HepG2 (cell line): ENCODE measurements around the gene HTRA3.

Source experiments
- AHDC1 ChIP-seq: sonication (generic); formaldehyde crosslinking; IDR thresholded peaks from 2 replicates; pipeline ENCODE4 v1.5.1; 2020; ENCODE audit warnings: mild to moderate bottlenecking, missing genetic modification reagents, borderline replicate concordance
- MIER3 ChIP-seq: IDR thresholded peaks from 2 replicates; pipeline ENCODE4 v1.6.1; 2016; ENCODE audit warnings: missing compliant biosample characterization, borderline replicate concordance
- NAIF1 ChIP-seq: sonication (generic); formaldehyde crosslinking; IDR thresholded peaks from 2 replicates; pipeline ENCODE4 v1.5.0; 2020; ENCODE audit warnings: mild to moderate bottlenecking, missing genetic modification reagents, borderline replicate concordance
- USF2 ChIP-seq, 2 experiments: sonication (generic) in 1 of 2; formaldehyde crosslinking in 1 of 2; IDR thresholded peaks; 2 replicates each; pipeline versions ENCODE4 v1.5.1 to v1.6.1; 2011 to 2020; ENCODE audit warnings: borderline replicate concordance in 1 of 2, low read depth in 1 of 2, low read length in 1 of 2, mild to moderate bottlenecking in 1 of 2, missing genetic modification reagents in 1 of 2, moderate library complexity in 1 of 2
- ZNF543 ChIP-seq: sonication (generic); formaldehyde crosslinking; IDR thresholded peaks from 2 replicates; pipeline ENCODE4 v1.4.0; 2020; ENCODE audit warnings: mild to moderate bottlenecking, missing genetic modification reagents
- TF ChIP-seq, protein P1 (sequence below): conservative IDR thresholded peaks from 2 replicates; pipeline ENCODE4 v1.6.1; 2018; ENCODE audit warnings: missing genetic modification reagents

- no peak for TF ChIP-seq USF2 (IDR thresholded peaks at IDR 0.05; ENCODE audit: low read depth, low read length)
- no peak for TF ChIP-seq USF2 (CRISPR knock-in tag; IDR thresholded peaks at IDR 0.05; ENCODE audit: borderline replicate concordance)
- no peak for TF ChIP-seq NAIF1
- TF ChIP-seq ZNF543 (CRISPR knock-in tag): no peak
- no peak for TF ChIP-seq MIER3 (CRISPR knock-in tag)
- TF ChIP-seq, protein P1, sequence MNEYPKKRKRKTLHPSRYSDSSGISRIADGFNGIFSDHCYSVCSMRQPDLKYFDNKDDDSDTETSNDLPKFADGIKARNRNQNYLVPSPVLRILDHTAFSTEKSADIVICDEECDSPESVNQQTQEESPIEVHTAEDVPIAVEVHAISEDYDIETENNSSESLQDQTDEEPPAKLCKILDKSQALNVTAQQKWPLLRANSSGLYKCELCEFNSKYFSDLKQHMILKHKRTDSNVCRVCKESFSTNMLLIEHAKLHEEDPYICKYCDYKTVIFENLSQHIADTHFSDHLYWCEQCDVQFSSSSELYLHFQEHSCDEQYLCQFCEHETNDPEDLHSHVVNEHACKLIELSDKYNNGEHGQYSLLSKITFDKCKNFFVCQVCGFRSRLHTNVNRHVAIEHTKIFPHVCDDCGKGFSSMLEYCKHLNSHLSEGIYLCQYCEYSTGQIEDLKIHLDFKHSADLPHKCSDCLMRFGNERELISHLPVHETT: no peak
- no peak for TF ChIP-seq AHDC1 (CRISPR knock-in tag)
These were observed 25.9 kb downstream of the HTRA3 start for GRCh38 chr4:8295471-8295870.
